HAP-1 (cell line): ENCODE results near the gene ORAI1.
"Not testable (repeated sequence)": the region's sequence is repeated elsewhere in the genome, so short reads cannot be mapped to it uniquely, and the experiment has no call there.

Experiments
- DNase-seq, 2 experiments: peaks; one replicate each; pipeline ENCODE4 v3.0.0-alpha.2; 2016 to 2020; ENCODE audit warnings: low spot score in 2 of 2
- H3K27me3 ChIP-seq: fragments of 250-450 bp; sonication (Bioruptor Pico); 2 replicates; pipeline ENCODE4 v1.5.1; 2020; ENCODE audit warnings: low read depth, mild to moderate bottlenecking, moderate library complexity
- H3K36me3 ChIP-seq: fragments of 250-450 bp; sonication (Bioruptor Pico); replicated peaks from 2 replicates; pipeline ENCODE4 v1.5.1; 2020; ENCODE audit warnings: mild to moderate bottlenecking
- H3K4me1 ChIP-seq: fragments of 250-450 bp; sonication (Bioruptor Pico); 2 replicates; pipeline ENCODE4 v1.5.1; 2020; ENCODE audit warnings: mild to moderate bottlenecking
- H3K4me3 ChIP-seq: fragments of 250-450 bp; sonication (Bioruptor Pico); 2 replicates; pipeline ENCODE4 v1.5.1; 2020; ENCODE audit warnings: mild to moderate bottlenecking, moderate library complexity
- H3K9me3 ChIP-seq: fragments of 250-450 bp; sonication (Bioruptor Pico); 2 replicates; pipeline ENCODE4 v1.5.1; 2020; ENCODE audit warnings: mild to moderate bottlenecking, moderate library complexity
- in situ Hi-C: fragments of 300-500 bp; cut with MboI; formaldehyde crosslinking; loops from 3 replicates; pipeline ENCODE4 v1.14.3; 2020; ENCODE audit warnings: low sequenced_read_pairs, inconsistent platforms, mixed read lengths

Gene ORAI1

GRCh38 chr12:121648458-121649028 lies 22.2 kb downstream of the ORAI1 start:
- Histone ChIP-seq H3K4me1 (no peaks in the 10 kb centered on the region), H3K9me3 (no peaks in the 10 kb centered on the region), H3K27me3 (no peaks in the 10 kb centered on the region), H3K36me3 (no peaks in the 10 kb centered on the region), H3K4me3 (no peak overlapping the region)
- in situ Hi-C loops = no loop called here
- DNase-seq = no peak

- Histone ChIP-seq H3K36me3 (no peaks in the 10 kb centered on the region), H3K9me3 (no peaks in the 10 kb centered on the region), H3K4me1 (no peaks in the 10 kb centered on the region), H3K27me3 (no peaks in the 10 kb centered on the region), H3K4me3 (no peak overlapping the region)
- no peak for DNase-seq
- in situ Hi-C loops = no loop called here
Observed at GRCh38 chr12:121649322-121649721, 23.0 kb downstream of the ORAI1 start.

GRCh38 chr12:121649819-121650353 lies 23.6 kb downstream of the ORAI1 start:
- in situ Hi-C loops = no loop called here
- Histone ChIP-seq H3K9me3 (no peaks in the 10 kb centered on the region), H3K36me3 (no peaks in the 10 kb centered on the region), H3K4me3 (no peak overlapping the region), H3K27me3 (no peaks in the 10 kb centered on the region), H3K4me1 (no peaks in the 10 kb centered on the region)
- DNase-seq = no peak

- Histone ChIP-seq H3K4me1 (no peaks in the 10 kb centered on the region), H3K9me3 (no peaks in the 10 kb centered on the region), H3K36me3 (no peaks in the 10 kb centered on the region), H3K4me3 (no peak overlapping the region), H3K27me3 (no peaks in the 10 kb centered on the region)
- no peak for DNase-seq
- in situ Hi-C loops = no loop called here
Observed at GRCh38 chr12:121651320-121651719, 25.0 kb downstream of the ORAI1 start.

GRCh38 chr12:121652767-121653497 lies 26.6 kb downstream of the ORAI1 start:
- in situ Hi-C loops = no loop called here
- no peak overlapping the region for H3K4me3 ChIP-seq
- H3K9me3 ChIP-seq = no peaks in the 10 kb centered on the region
- H3K4me1 ChIP-seq = peaks cover 8% of the 10 kb centered on the region
- no peak for DNase-seq
- no peaks in the 10 kb centered on the region for H3K36me3 ChIP-seq
- no peaks in the 10 kb centered on the region for H3K27me3 ChIP-seq

- H3K4me3 ChIP-seq = no peak overlapping the region
- no peaks in the 10 kb centered on the region for H3K9me3 ChIP-seq
- no peaks in the 10 kb centered on the region for H3K27me3 ChIP-seq
- H3K36me3 ChIP-seq = no peaks in the 10 kb centered on the region
- no peak for DNase-seq
- in situ Hi-C loops = no loop called here
- peaks cover 13% of the 10 kb centered on the region for H3K4me1 ChIP-seq
Observed at GRCh38 chr12:121653999-121654398, 27.7 kb downstream of the ORAI1 start.

- peaks cover 16% of the 10 kb centered on the region for H3K4me1 ChIP-seq
- H3K9me3 ChIP-seq = no peaks in the 10 kb centered on the region
- H3K36me3 ChIP-seq = no peaks in the 10 kb centered on the region
- in situ Hi-C loops = no loop called here
- DNase-seq = no peak
- no peak overlapping the region for H3K4me3 ChIP-seq
- no peaks in the 10 kb centered on the region for H3K27me3 ChIP-seq
Observed at GRCh38 chr12:121656122-121656521, 29.8 kb downstream of the ORAI1 start.

- DNase-seq = peak in 1 of 2 experiments; percentile 54
- in situ Hi-C loops = no loop called here
Observed at GRCh38 chr12:121657305-121658008, 31.1 kb downstream of the ORAI1 start.

GRCh38 chr12:121661353-121662105 lies 35.2 kb downstream of the ORAI1 start:
- H3K9me3 ChIP-seq, in situ Hi-C loops, H3K4me3 ChIP-seq, H3K27me3 ChIP-seq, H3K36me3 ChIP-seq, DNase-seq: not testable (repeated sequence)
- peaks cover 20% of the 10 kb centered on the region for H3K4me1 ChIP-seq

More at GRCh38 chr12:121657305-121658008, 31.1 kb downstream of the ORAI1 start:
- H3K36me3 ChIP-seq = no peaks in the 10 kb centered on the region
- H3K9me3 ChIP-seq = no peaks in the 10 kb centered on the region
- peaks cover 16% of the 10 kb centered on the region for H3K4me1 ChIP-seq
- H3K27me3 ChIP-seq = no peaks in the 10 kb centered on the region
- H3K4me3 ChIP-seq = no peak overlapping the region

GRCh38 chr12:121663610-121663929 lies 37.2 kb downstream of the ORAI1 start:
- DNase-seq = no peak
- H3K4me3 ChIP-seq = peak overlapping the region; percentile 49
- in situ Hi-C loops = no loop called here
- H3K36me3 ChIP-seq = peaks cover 5% of the 10 kb centered on the region; the same call in 1 of the 2 replicates
- no peaks in the 10 kb centered on the region for H3K27me3 ChIP-seq
- H3K4me1 ChIP-seq = peaks cover 11% of the 10 kb centered on the region; the same call in 1 of the 2 replicates
- H3K9me3 ChIP-seq = no peaks in the 10 kb centered on the region

GRCh38 chr12:121666829-121667228 lies 40.5 kb downstream of the ORAI1 start:
- in situ Hi-C loops, H3K9me3 ChIP-seq, H3K4me3 ChIP-seq, H3K27me3 ChIP-seq, H3K36me3 ChIP-seq, DNase-seq, H3K4me1 ChIP-seq: not testable (repeated sequence)

GRCh38 chr12:121668750-121669520 lies 42.6 kb downstream of the ORAI1 start:
- in situ Hi-C loops = no loop called here
- peak in 1 of 2 experiments; percentile 75 for DNase-seq

GRCh38 chr12:121669521-121669900 lies 43.2 kb downstream of the ORAI1 start, which contains the start of gene MORN3:
Gene MORN3, minus strand, starts transcription at chr12:121669654. Its CDS starts 171 bp downstream, at chr12:121669483.
- H3K36me3 ChIP-seq = peaks cover 8% of the 10 kb centered on the region
- in situ Hi-C loops = no loop called here
- no peaks in the 10 kb centered on the region for H3K4me1 ChIP-seq

More at GRCh38 chr12:121668750-121669520, 42.6 kb downstream of the ORAI1 start:
- no peaks in the 10 kb centered on the region for H3K9me3 ChIP-seq
- H3K27me3 ChIP-seq = no peaks in the 10 kb centered on the region
- H3K4me3 ChIP-seq = no peak overlapping the region
- no peaks in the 10 kb centered on the region for H3K4me1 ChIP-seq
- peaks cover 8% of the 10 kb centered on the region for H3K36me3 ChIP-seq

More at GRCh38 chr12:121669521-121669900, 43.2 kb downstream of the ORAI1 start, which contains the start of gene MORN3:
- no peak for DNase-seq
- no peaks in the 10 kb centered on the region for H3K9me3 ChIP-seq
- H3K27me3 ChIP-seq = no peaks in the 10 kb centered on the region
- no peak within 1 kb of the TSS for H3K4me3 ChIP-seq
